GM19463 (cell line): Measurements from ENCODE around the gene ABHD12B.
"Not testable (repeated sequence)": the region's sequence is repeated elsewhere in the genome, so short reads cannot be mapped to it uniquely, and the experiment has no call there.

Experiments used
- ATAC-seq: cut with Tn5 transposase; IDR thresholded peaks from one replicate; pipeline ENCODE4 v1.9.1; 2021; ENCODE audit warnings: mild to moderate bottlenecking, moderate library complexity; ENCODE audit not compliant: unreplicated experiment

The ABHD12B gene

DNA sequence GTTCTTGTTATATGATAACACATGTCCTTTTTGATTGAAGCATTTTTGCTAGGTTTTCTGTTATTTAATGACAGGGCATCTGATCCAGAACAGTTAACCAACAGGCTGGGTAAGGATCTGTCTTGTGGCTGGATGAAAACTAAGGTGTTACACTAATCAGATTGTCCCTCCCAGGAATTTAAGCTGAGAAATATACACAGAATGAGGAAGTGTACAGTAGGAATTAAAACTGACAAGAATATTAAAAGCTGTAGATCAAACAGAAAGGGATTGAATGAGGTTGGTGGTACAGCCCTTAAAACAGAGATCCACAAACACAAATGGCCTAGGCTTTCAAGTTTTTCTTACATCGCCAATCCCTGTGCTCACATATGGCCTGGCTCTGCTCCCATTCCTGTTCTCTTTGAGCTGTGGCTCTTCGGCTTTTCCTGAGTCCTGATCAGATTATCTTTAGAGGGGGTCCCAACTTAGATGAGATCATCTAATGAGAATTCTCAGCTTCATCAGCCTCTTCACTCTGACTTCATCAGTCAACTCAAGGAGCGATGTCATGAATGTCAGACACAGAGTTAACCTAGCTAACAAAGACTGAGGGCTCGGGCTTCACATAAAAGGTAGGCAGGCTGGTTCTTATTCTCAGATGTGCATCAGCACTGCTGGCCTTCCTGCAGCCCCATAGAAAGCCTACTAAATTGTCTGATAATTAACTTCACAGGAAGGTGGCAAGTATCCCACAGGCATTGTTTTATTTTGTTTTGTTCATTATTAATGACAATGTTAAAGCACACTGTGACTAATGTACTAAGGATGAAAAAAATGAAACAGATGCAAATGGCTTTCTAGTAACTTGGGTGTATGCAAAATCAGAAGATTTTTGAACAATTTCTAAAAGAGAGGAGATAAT lies 61.0 kb downstream of the ABHD12B start:
- no peak for ATAC-seq

DNA sequence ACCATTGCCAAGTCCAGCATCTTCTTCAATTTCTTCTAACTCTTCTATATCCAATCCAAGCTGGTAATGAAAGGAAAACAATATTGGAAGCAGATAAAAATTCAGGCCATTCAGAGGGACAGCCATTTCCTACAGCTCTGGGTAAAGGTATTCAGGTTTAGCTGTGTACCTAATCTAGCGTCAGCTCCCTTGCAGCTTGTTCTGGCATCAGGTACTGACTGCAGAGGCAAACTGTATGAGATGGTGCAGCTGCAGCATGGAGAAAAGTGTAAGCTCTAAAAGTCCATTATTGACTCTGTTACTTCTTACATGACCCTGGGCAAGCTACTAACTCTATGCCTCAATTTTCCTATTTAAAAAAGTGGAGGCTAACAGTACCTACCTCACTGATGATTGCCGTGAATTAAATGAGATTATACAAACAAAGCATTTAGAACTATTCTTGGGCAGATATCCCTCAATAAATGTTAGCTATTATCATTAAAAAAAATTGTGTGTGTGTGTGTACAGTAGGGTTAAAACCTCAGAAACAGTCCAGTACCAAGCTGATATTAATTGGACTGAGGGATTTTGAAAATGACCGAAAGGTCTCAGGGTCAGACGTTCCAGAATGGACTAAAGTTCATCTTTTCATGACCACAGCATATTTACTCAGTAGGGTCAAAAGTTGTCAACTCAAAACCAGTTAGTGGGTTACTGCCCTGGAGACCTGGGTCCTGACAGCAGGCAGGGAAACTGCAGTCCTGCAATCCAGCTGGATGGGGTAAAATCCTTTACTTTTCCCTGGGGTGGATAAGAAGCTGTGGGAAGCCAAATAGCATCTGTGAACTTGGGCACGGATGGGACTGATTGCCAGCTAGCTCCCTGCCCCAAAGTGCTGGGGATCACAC lies 63.5 kb downstream of the ABHD12B start:
- ATAC-seq = no peak

DNA sequence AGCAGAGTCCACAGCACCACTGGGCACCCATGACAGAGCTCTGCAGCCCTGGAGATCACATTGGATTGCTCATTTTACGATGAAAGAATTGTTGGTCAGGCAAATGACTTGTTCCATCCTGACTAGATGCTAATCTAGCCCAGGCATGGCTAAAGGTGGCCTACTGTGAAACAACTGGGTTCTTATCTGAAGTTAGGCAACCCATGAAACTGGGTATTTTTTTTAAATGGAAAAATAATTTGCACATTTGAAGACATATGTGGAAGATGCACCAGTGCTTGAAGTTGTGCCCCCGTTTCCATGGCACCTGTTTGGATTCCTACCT lies 64.1 kb downstream of the ABHD12B start:
- ATAC-seq = no peak

DNA sequence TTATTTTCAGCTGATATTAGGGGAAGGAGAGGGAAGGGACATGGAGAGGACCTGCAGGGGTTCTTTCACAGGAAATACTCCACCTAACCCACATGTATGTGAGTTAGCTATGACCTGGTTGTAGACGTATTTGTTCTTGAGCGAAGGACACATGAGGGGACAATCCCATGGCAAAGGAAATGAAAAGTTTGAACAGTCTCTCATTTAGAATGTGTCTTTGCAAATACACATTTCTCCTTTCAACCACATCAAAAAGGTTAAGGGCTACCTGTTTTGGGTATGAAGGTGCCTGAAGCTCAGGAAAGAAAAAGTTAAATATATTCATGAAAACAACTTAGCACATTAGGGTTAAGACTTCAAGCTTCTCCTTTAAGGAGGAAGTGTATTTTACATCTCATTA lies 65.0 kb downstream of the ABHD12B start:
- no peak for ATAC-seq

DNA sequence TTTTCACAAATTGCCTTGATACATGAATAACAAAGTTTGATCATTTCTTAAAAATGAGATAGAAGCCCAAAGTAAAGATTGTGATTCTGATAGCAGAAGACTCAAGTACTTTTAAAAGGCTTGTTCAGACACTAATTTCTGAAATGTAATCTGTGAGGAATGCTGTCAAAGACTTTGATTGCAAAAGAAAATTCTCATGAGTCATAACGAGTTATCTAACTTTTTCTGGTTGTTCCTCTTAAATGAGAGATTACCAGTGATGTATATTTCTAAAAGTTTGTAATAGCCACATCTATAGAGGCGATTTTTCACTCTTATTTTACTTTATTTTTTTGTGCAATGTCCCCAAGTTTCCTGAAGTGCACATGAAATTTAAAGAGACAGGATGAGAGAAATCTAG lies 65.5 kb downstream of the ABHD12B start:
- no peak for ATAC-seq

DNA sequence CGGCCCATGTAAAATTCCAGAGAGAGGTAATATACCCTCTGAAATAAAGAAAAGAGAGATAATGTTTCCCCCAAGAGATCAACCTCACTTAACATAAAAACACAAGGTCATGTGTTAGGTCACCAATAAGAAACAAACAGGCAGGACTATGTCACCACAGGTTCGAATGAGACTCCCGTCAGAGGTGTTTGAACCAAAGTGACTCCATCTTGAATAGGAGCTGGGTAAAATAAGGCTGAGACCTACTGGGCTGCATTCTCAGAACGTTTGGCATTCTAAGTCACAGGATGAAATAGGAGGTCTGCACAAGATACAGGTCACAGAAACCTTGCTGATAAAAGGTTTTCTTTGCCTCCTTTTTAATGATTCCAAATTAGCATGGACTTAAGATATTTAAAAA lies 65.9 kb downstream of the ABHD12B start:
- ATAC-seq = no peak

DNA sequence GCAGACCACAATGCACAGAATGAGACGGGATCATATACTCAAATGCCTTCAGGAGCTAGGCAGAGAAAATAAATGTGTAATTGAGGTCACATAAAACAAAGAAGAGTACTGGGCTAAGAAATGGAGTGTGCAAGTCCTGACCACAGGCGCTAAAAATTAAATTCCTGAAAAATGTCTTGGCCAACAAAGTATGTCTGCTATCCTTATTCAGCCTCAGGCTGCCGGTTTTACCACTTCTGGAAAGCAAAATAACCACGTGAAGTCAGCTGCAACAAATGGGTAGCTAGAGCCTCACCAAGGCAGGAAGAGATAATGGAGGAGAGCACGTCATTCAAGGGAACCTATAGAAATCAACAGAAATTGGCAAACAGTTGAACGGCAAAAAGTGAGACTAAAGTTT lies 69.3 kb downstream of the ABHD12B start:
- ATAC-seq = no peak

DNA sequence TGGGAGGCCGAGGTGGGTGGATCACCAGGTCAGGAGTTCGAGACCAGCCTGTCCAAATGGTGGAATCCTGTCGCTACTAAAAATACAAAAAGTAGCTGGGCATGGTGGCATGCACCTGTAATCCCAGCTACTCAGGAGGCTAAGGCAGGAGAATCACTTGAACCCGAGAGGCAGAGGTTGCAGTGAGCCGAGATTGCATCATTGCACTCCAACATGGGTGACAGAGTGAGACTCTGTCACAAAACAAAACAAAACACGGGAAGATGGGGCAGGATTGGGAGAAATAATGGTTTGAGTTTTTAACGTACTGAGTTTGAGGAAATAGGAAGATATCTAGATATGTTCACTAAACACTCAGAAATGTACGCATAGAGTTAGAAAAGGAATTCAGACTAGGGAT lies 69.8 kb downstream of the ABHD12B start:
- ATAC-seq = not testable (repeated sequence)

DNA sequence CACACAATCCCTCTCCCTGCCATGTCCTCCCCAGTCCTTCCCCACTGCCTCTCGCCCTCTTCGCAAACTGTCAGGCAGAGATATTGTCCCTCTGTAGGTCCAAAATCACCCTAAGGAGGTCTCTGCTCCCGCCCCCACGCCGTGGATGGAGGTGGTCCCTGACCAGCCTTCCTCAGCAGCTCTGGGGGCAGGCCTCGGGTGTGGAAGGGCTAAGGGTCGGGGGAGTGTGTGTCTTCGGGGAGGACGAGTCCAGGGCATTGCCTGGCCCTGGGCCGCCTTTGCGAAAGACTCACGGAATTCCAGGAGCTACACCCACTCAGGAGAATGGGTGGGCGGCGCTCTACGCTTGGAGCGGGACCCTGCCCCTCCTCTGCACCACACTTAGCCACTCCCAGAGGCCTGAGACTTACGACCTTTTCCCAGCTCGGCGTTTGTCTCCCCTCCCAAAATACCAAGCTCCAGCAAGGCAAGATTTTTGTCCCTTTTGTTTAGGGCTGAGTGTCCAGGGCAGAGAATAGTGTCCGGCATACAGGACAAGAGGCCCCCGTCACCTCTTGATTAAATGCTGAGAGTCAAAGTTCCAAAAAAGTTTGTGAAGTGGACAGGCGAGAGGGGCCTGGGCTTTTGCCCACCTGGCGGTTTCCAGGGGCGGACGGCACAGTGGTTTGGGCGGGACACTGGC lies 71.5 kb downstream of the ABHD12B start:
- no peak for ATAC-seq

DNA sequence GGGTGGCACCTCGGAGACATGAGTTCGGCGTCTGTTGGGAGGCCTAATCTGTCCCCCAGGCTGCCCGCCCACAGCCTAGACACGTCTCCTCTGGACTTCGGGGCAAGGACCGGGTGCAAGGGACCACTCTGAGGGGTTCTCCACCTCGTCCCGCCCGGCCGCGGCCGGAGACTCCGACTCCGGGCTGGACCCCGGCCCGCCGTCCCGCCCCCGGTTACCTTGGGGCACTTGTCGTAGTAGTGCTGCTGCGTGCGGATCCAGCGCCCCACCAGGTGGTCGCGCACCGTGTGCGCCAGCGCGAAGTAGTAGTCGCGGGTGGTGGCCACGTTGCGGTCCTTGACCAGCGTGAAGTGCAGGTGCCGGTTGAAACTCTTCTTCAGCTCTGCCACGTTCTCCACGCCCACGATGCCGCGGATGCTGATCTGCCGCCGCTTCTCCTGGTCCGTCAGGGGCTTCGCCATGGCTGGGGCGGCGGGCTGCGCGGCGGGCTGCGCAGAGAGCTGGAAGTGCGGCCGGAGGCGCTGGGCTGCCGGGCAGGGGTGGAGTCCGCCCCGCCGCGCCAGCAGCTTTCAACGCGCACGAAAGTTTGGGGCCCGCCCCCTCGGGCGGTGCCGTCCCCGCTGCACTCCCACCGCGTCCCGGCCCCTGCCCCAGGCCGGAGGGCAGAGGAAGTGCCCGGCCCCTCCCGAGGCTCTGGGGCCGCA lies 72.2 kb downstream of the ABHD12B start, which contains the start of gene PYGL:
Gene PYGL, minus strand, starts transcription at position 541 of the 704 bp plus-strand sequence. Its CDS starts 80 bp downstream, at position 461.
- ATAC-seq = peak; percentile 72

DNA sequence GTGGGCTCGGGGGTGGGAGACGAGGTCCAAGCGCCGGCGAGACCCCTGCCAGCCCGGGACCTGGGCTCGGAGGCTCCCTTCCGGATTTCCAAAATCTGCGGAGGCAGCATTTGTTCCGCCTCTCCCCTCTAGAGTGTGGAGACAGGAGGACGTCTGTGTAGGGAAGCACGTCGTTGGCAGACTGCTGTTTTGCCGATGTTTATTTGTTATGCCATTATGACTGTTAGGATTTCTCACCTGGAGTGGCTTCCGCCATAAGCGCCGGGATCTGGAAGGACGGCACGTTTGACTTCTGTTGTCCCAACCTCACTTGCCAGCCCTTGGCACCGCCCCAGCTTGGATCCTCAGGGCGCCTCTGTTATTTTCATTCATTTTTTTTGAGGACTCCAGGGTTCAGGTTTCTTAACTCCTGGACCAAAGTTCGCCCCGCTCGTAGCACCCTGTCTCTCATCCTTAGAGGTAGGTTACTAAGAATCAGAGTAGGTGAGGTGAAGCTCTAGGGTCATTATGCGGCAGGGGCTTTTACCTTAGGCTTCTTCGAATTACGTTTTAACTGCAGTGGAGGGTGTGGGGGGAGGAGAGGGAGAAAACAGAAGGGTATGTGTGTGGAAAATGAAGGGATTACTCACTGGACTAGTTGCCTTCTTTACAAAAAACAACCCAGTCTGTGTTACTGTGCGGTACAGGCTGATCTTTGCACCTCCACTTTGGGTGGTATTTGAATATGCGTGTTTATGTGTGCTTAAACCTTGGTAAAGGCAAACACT lies 73.0 kb downstream of the ABHD12B start:
- ATAC-seq = peak; percentile 26

DNA sequence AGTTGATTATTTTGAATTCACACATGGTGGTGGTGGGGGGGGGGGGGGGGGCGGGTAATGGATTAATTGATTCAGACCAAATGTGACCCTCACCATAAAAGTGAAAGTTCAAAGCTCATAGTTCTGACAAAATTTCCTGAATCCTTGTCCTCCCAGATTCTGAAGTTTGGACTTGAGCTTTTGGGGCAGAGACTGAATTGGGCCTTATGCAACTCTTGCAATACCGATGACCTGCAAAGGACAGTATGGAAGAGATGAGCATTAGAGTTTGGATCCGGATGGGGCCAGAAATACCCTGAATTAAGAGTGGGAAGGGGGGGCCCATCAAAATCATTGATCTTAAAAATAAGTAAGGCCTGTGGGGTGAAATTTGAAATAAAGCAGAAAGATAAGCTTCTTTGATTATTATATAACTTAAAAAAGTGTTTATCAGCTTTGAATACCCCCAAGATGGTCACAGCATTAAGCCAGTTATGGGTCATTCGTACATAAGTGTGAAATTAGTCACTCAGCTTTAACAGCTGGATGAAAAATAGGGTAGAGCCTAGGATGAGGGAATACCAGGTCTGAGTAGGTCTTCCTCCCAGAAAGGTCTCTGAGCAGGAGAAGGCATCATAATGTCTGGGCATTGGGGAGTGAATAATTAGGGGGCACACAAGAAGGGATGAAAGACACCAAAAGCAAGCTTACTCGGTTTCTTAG lies 74.5 kb downstream of the ABHD12B start:
- no peak for ATAC-seq

DNA sequence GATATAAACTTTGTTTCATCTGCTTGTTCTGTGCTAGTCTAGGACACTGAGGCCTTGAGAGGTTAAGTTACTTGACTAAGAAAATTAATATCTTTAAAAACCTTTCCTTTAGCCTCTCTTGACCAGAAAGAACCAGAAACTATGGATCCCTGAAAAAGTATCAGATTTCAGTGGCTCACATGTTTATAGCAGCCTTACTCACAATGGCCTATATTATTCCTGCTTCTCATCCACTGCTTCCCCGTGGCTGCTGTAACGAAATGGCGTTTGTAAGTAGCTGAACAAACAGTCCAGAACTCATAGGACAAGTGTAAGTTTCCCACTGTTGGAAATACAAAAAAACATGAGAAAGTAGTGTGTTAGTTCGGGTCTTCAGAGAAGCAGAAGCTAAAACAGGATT lies 75.6 kb downstream of the ABHD12B start:
- no peak for ATAC-seq

DNA sequence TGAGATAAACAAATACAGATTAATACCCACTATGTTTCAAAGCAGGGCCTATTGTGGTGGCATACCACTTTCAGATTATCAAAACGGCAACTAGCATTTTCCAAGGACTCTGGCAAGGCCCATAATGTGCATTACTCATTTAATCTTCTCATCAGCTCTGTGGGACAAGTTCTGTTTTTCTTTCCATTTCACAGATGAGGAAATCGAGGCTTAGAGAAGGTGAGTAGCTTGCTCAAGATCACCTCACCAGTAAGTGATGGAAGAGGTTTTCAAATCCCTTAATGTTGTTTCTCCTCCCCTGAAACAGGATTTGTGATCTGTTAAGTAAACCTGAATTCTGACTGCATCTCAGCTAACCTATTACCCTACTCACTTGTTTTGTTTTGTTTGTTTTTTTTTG lies 76.4 kb downstream of the ABHD12B start:
- ATAC-seq = no peak

DNA sequence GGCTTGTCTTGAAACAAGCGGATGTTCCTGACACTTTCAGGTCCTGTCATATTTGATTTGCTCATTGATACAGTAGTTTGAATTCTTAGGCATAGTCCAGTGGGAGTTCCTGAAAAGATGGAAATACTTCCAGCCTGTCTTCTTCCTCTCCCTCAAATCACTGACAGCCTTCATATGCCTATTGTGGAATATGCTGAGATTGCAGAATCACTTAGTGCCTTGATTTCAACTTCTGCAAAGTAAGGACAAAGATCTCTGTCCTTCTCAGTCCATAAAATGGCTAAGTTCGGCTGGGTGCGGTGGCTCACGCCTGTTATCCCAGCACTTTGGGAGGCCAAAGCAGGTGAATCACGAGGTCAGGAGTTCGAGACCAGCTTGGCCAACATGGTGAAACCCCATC lies 79.2 kb downstream of the ABHD12B start:
- no peak for ATAC-seq

DNA sequence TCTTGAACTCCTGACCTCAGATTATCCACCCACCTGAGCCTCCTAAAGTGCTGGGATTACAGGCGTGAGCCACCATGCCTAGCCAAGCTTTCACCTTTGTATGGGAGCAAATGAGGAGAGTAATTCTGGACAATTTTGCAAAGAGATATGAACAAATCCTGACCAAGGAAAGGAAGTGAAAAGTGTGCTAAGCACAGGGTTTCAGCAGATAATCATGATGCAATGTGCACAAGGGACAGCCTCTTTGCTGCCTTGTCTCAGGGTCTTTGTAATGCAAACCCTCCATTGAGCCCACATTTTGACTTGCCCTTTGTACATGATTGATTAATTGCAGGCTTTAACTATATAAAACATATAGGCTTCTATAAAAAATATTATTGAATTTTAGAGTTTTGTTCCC lies 81.6 kb downstream of the ABHD12B start:
- no peak for ATAC-seq
